ENCODE data around the gene KDELR3.

KDELR3 gene

GRCh38 chr22:38443628-38444521 is 24.0 kb upstream of the KDELR3 start:
- H3K4me3 ChIP-seq (ENCODE audit: control insufficient read depth, low read depth, low read length), result no peak overlapping the region
- DNase-seq (ENCODE audit: low read depth), result no peak
- TF ChIP-seq CTCF (IDR thresholded peaks at IDR 0.05; ENCODE audit: control insufficient read depth, insufficient read depth, low read depth, low read length, missing control alignments), result no peak

- no peak overlapping the region for H3K4me3 ChIP-seq (ENCODE audit: control insufficient read depth, low read depth, low read length)
- no peak for TF ChIP-seq CTCF (IDR thresholded peaks at IDR 0.05; ENCODE audit: control insufficient read depth, insufficient read depth, low read depth, low read length, missing control alignments)
- no peak for DNase-seq (ENCODE audit: low read depth)
Measured at GRCh38 chr22:38444783-38445182, 23.1 kb upstream of the KDELR3 start.

GRCh38 chr22:38446018-38446601 is 21.8 kb upstream of the KDELR3 start:
- no peak for TF ChIP-seq CTCF (IDR thresholded peaks at IDR 0.05; ENCODE audit: control insufficient read depth, insufficient read depth, low read depth, low read length, missing control alignments)
- H3K4me3 ChIP-seq (ENCODE audit: control insufficient read depth, low read depth, low read length), result no peak overlapping the region
- DNase-seq (ENCODE audit: low read depth), result no peak

- H3K4me3 ChIP-seq (ENCODE audit: control insufficient read depth, low read depth, low read length), result no peak overlapping the region
- DNase-seq (ENCODE audit: low read depth), result no peak
- TF ChIP-seq CTCF (IDR thresholded peaks at IDR 0.05; ENCODE audit: control insufficient read depth, insufficient read depth, low read depth, low read length, missing control alignments), result no peak
Measured at GRCh38 chr22:38448945-38449745, 18.8 kb upstream of the KDELR3 start.

- TF ChIP-seq CTCF (IDR thresholded peaks at IDR 0.05; ENCODE audit: control insufficient read depth, insufficient read depth, low read depth, low read length, missing control alignments), result no peak
- DNase-seq (ENCODE audit: low read depth), result no peak
- no peak overlapping the region for H3K4me3 ChIP-seq (ENCODE audit: control insufficient read depth, low read depth, low read length)
Measured at GRCh38 chr22:38449776-38450175, 18.1 kb upstream of the KDELR3 start.

GRCh38 chr22:38450234-38450797 is 17.6 kb upstream of the KDELR3 start:
- H3K4me3 ChIP-seq (ENCODE audit: control insufficient read depth, low read depth, low read length), result no peak overlapping the region
- TF ChIP-seq CTCF (IDR thresholded peaks at IDR 0.05; ENCODE audit: control insufficient read depth, insufficient read depth, low read depth, low read length, missing control alignments), result no peak
- DNase-seq (ENCODE audit: low read depth), result no peak

All from AG09309 (cell line).